K562 (cell line): ENCODE measurements around the gene VPS33B.

ENCODE experiments used
- KAT7 ChIP-seq: sonication (generic); formaldehyde crosslinking; IDR thresholded peaks from 2 replicates; pipeline ENCODE4 v1.8.0; 2022; ENCODE audit warnings: missing genetic modification reagents, mild to moderate bottlenecking, borderline replicate concordance
- MEF2A ChIP-seq: IDR thresholded peaks from 2 replicates; pipeline ENCODE4 v1.6.1; 2011; ENCODE audit warnings: low read depth, mild to moderate bottlenecking, low read length, moderate library complexity; ENCODE audit not compliant: control insufficient read depth
- SAP30 ChIP-seq: fragments of 200-600 bp; sonication (generic); IDR thresholded peaks from 2 replicates; pipeline ENCODE4 v1.6.1; 2012; ENCODE audit warnings: borderline replicate concordance, low read depth, mild to moderate bottlenecking, moderate library complexity, low read length, control low read depth, inconsistent platforms; ENCODE audit not compliant: insufficient read depth, poor library complexity, severe bottlenecking
- SMC3 ChIP-seq: conservative IDR thresholded peaks from 2 replicates; pipeline ENCODE4 v1.6.1; 2011; ENCODE audit warnings: low read depth, low read length, improper control_type of control experiment; ENCODE audit not compliant: insufficient read depth
- TEAD4 ChIP-seq, 2 experiments: sonication (generic) in 1 of 2; formaldehyde crosslinking in 1 of 2; IDR thresholded peaks; 2 replicates each; pipeline versions ENCODE4 v1.6.1 to v1.8.0; 2012 to 2022; ENCODE audit warnings: borderline replicate concordance in 1 of 2, inconsistent platforms in 1 of 2, low read length in 1 of 2, mild to moderate bottlenecking in 1 of 2, missing genetic modification reagents in 1 of 2
- ZBTB17 ChIP-seq: fragments of 450-650 bp; formaldehyde crosslinking; IDR thresholded peaks from 2 replicates; pipeline ENCODE4 v1.4.0; 2020; ENCODE audit warnings: mild to moderate bottlenecking

DNA sequence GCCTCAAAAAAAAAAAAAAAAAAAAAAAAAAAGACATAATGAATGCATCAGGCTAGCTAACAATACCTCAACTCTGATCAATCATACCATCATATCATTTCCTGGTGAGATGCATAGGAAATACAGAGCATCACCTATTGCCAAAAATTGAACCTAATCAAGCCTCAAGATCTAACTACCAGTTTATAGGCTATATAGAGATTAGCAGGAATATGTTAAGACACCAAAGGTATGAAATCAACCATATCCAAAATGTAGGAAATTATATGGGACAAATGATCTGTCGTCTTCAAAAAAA, 387 bp upstream of the VPS33B start:
- no peak for TF ChIP-seq SAP30
- no peak for TF ChIP-seq ZBTB17
- TF ChIP-seq TEAD4 (IDR thresholded peaks at IDR 0.05; ENCODE audit: low read length): no peak
- TF ChIP-seq TEAD4 (CRISPR knock-in tag; IDR thresholded peaks at IDR 0.05; ENCODE audit: borderline replicate concordance): no peak
- no peak for TF ChIP-seq MEF2A
- no peak for TF ChIP-seq KAT7 (CRISPR knock-in tag)
- TF ChIP-seq SMC3: no peak
